Measurements from ENCODE around the gene ZDHHC16.
"Not testable (repeated sequence)": the region's sequence is repeated elsewhere in the genome, so short reads cannot be mapped to it uniquely, and the experiment has no call there.

The ZDHHC16 gene

DNA sequence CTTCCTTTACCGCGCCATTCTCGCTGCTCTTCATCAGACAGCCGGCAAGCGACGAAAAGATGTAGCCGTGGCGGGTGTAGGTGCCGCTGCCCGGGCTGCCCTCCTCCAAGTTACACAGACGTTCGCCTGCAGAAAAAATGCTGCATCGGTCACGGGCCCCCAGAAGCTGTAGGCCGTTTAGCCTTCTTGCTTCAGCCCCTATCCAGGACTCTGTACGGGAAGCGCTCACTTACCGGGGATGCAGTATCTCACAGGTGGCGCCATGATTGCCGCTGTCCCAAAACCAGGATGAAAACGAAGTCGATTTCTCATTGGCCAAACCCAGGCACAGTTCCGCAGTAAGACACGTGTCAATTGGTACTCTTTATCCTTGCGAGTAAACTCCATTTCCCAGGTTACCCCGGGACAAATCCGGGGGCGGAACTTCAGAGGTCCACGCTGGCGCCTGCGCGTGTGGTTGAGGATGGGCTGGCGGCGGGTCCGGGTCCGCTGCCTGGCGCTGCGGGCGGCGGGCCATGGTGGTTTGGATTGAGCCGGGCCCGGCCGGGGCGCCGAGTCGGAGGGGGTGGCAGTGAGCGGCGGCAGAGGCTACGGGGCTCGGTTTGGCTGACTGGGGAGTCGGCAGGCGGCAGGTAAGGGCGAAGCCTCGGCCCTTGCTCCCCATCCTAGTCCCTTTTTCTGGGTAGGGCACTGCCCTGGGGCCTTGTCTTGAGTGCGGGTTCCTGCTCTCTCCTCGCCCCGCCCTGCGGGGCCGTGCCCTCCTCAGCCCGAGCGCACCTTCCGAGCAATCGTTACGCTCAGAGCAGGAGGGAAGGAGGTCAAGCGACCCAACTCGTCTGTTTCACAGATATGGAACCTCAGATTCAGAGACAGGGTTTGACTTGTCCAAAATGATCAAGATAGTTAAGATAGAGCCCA is at the start of gene ZDHHC16, which contains the start of gene EXOSC1:
Gene ZDHHC16 (plus strand): TSS at position 454 of the 918 bp plus-strand sequence. CDS start 5,501 bp downstream, outside the sequence.
Gene EXOSC1 (minus strand): TSS at position 285 of the 918 bp plus-strand sequence. CDS start 21 bp downstream, at position 264.
- DNase-seq: peak; percentile 97

- DNase-seq: peak; percentile 32
Measured at GRCh38 chr10:97399843-97400545, 46.0 kb upstream of the ZDHHC16 start.

GRCh38 chr10:97400665-97401454 is 45.1 kb upstream of the ZDHHC16 start, which contains the start of gene RRP12:
Gene RRP12, minus strand, starts transcription at chr10:97401340. Its CDS starts 109 bp downstream, at chr10:97401231.
- peak; percentile 99 for DNase-seq

GRCh38 chr10:97401455-97401919 is 44.5 kb upstream of the ZDHHC16 start:
- DNase-seq: no peak

DNA sequence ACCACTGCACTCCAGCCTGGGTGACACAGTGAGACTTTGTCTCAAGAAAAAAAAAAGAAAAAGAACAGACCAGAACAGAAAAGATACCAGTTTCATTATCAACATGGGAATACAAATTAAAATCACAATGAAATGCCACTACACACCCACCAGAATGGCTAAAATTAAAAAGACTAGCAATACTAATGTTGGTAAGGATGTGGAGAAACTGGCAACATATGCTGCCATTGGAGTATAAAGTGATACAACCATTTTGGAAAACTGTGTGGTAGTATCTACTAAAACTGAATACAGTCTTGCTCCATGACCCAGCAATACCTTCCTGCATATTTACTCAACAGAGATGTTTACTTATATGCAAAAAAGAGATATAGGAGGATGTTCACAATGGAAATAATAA is 41.9 kb upstream of the ZDHHC16 start:
- DNase-seq: no peak

DNA sequence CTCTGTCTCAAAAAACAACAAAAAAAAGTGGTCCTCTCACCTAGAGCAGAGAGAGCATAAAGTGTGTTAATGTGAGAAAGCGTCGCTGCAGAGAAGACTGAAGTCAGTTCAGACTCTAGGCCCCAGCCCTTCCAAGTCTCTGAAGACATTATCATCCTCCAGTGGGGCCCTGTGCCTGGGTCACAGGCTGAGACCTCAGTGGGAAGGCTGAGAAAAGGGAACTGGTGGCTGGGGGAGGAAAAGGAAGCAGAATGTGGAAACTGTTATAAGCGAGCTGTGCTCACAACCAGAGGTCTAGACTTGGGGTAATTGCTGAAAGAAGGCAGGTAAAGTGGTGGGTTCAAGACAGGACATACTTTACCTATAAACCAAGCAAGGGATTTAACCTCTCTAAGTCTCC is 39.9 kb upstream of the ZDHHC16 start:
- no peak for DNase-seq

GRCh38 chr10:97406483-97406882 is 39.5 kb upstream of the ZDHHC16 start:
- not testable (repeated sequence) for DNase-seq

GRCh38 chr10:97407211-97407951 is 38.6 kb upstream of the ZDHHC16 start:
- peak; percentile 88 for DNase-seq

DNA sequence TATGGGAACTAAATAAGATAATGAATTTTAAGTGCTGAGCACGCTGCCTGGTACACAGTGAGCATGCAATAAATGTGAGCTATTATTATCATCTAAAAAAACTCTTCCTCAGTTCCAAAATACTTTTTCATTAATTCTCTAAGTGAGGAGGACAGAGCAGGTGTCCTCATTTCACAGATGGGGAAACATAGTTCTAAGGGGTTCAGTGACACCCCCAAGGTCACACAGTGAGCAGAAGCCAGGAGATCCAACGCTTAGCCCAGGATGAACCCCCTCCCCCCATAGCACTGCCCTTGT is 38.1 kb upstream of the ZDHHC16 start:
- no peak for DNase-seq

- DNase-seq: no peak
Measured at GRCh38 chr10:97408496-97408992, 37.4 kb upstream of the ZDHHC16 start.

DNA sequence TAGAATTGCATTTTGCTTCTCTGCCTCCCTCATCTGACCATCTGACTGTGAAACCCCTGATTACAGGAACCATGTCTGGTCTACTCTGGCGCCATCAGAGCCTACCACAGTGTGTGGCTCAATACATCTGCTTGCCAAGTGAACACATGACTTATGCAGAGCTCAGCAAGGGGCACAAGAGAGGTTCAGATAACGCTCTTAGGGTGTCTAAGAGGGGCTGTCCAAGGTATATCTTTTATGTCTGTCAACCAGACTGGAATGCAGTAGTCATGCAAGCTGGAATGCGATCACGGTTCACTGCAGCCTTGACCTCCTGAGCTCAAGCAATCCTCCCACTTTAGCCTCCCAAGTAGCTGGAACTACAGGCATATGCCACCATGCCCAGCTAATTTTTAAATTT is 34.6 kb upstream of the ZDHHC16 start:
- DNase-seq: no peak

DNA sequence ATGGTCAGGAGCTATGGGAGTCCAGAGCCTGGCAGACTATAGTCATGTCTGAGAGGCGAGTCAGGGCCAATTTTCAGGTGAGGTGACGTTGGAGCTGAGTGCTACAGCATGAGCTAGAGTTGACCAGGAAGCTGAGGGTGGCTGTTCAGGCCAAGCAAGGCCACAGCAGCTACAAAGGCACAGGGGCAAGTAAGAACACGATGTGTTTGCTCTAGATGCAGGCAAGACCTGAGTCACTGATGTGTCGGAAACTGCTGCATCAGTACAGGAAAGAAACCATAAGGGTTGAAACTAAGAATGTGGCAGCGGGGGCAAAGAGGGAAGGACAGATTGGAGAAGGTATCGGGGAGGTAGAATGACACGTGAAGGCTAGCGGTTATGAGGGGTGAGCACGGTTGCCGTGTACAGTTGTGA is 33.1 kb upstream of the ZDHHC16 start:
- no peak for DNase-seq

- no peak for DNase-seq
Measured at GRCh38 chr10:97416565-97416964, 29.4 kb upstream of the ZDHHC16 start.

- not testable (repeated sequence) for DNase-seq
Measured at GRCh38 chr10:97423757-97424098, 22.2 kb upstream of the ZDHHC16 start.

DNA sequence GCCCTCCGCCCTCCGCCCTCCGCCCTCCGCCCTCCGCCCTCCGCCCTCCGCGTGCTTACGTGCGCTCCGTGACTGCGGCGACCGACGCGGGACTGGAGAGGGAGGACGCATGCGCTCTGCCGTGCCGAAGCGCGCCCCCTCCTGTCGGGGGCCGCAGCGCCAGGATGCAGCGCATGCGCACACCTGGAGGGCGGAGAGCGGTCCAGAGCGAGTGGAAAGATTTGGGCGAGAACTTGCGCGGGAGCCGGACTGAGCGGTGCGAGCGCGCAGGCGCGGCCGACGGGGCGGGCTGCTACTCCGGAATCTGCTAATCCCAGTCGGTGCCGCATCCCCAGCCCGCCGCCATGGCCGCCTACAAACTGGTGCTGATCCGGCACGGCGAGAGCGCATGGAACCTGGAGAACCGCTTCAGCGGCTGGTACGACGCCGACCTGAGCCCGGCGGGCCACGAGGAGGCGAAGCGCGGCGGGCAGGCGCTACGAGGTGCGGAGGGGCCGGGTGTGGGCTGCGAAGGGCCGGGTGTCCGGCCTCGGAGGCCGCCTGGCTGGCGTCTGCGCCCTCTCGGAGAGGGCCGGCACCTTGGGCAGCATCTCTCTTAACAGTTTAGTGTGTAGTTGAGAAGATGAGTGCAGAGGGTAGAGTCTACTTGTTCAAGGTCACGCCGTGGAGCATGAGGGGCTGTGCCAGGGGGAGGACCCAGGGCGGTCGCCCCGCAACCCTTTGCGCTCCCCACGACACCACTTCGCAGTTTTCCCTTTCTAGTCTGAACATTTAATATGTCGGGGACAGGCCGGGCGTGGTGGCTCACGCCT is 19.8 kb upstream of the ZDHHC16 start, which contains the start of gene PGAM1:
Gene PGAM1 (plus strand): TSS at position 228 of the 812 bp plus-strand sequence. CDS start 117 bp downstream, at position 345.
- DNase-seq: peak; percentile 98

DNA sequence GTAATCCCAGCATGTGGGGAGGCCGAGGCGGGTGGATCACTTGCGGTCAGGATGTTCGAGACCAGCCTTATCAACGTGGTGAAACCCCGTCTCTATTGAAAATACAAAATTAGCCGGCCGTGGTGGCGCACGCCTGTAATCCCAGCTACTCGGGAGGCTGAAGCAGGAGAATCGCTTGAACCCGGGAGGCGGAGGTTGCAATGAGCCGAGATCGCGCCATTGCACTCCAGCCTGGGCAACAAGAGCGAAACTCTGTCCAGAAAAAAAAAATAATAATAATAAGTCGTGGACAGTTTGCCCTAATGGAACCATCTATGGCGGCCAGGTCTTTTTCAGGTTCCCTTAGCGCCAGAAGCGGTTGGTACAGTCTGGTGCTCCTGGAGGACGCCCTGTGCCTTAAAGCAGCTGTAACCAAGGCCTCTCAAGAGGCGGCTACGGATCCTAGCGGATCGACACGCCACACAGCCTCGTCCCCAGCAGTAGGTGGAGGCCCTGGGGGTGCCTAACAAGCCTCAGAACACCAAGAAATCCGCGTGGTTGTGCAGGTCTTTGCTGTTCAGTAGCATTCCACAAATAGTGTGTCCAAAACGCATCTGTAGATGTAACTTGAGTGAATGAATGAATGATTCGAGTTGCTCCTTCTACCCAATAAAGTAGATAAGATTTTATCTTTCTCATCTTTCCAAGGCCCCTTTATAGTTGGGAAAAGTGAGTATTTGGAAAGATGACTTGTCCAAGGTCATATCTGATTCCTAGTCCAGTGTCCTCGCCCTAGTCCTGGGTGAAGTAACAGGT is 19.0 kb upstream of the ZDHHC16 start:
- DNase-seq: peak; percentile 47

- DNase-seq: peak; percentile 55
Measured at GRCh38 chr10:97427571-97428179, 18.3 kb upstream of the ZDHHC16 start.

- no peak for DNase-seq
Measured at GRCh38 chr10:97428572-97428981, 17.4 kb upstream of the ZDHHC16 start.

DNA sequence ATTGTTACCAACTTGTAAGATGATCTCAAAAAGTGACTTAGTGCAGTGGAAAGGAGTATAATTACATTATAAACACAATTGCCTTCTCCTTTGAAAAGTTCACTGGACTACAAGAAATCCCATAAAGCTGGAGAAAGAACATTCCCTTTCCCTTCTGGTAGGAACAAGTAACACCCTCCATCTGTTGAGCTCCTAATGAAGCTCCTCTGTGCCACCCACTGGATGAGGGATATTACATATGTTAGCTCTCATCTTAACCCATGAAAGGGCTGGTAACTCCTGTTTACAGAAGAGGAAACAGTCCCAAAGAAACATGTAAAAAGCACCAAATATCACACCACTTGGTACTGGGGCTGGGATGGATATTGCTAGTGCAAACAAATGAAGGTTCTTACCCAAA is 11.9 kb upstream of the ZDHHC16 start:
- DNase-seq: no peak

DNA sequence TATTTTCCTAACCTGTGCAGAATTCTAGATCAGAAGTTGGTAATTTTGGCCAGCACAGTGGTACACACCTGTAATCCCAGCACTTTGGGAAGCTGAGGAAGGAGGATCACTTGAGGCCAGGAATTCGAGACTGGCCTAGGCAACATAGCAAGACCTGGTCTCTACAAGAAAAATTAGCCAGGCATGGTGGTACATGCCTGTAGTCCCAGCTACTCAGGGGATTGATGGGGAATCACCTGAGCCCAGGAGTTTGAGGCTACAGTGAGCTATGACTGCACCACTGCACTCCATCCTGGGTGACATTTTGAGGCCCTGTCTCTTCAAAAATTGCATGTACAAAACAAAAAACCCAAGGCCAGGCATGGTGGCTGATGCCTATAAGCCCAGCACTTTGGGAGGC is 11.4 kb upstream of the ZDHHC16 start:
- DNase-seq: no peak

All from eye (tissue), 1 donor.